ENCODE results near the gene RRAS2. TPM values are rescaled to one million over a fixed set of nuclear protein-coding genes. Genes with fewer than 3 reads are reported as not detected.

The RRAS2 gene
- total and polyA plus RNA-seq, 2 of the 4 experiments (the other 2 are of a cell fraction), result 85.5 to 106 TPM

DNA sequence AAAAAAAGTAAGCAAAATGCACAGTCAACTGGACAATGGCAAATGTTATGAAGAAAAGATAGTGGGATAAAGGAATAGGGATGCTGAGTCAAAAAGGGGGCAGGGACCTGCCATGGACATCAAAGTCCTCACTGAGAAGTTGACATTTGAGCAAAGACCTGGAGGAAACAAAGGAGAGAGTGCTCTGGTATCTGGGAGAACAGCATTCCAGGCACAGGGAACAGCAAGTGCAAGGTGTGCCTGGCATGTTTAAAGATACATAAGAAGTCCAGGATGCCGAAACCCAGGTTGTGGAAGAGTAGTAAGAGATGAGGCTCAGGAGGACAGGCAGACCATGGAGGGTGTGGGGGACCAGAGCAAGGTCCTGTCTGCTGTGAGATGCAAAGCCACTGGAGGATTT is 123.3 kb downstream of the RRAS2 start:
- H2AFZ ChIP-seq (replicated peaks; ENCODE audit: low read length, poor library complexity), result no peak overlapping the region
- dilution Hi-C loops (cut with HindIII; ENCODE audit: low sequenced_read_pairs, unreplicated experiment) (no loop called here), in situ Hi-C loops (cut with MboI; ENCODE audit: low sequenced_read_pairs) (no loop called here), intact Hi-C loops (cut with micrococcal nuclease) (no loop called here)
- no peak overlapping the region for H4K8ac ChIP-seq (ENCODE audit: low read depth in 2 of 2, low read length in 2 of 2)
- no peaks in the 10 kb centered on the region for H3K9me1 ChIP-seq (ENCODE audit: insufficient read depth, low read length)
- no peak overlapping the region for H2AK5ac ChIP-seq (ENCODE audit: low read depth, low read length)
- peaks cover 22% of the 10 kb centered on the region for H3K27me3 ChIP-seq (ENCODE audit: control insufficient read depth, insufficient read depth, low read length)
- TF ChIP-seq FOS (IDR thresholded peaks at IDR 0.05; ENCODE audit: low read depth, low read length) (no peak), MAFK (IDR thresholded peaks at IDR 0.05; ENCODE audit: low read depth, low read length) (no peak), RAD21 (IDR thresholded peaks at IDR 0.05; ENCODE audit: low read length) (no peak), RCOR1 (IDR thresholded peaks at IDR 0.05; ENCODE audit: insufficient replicate concordance, low read length) (no peak), NFE2L2 (IDR thresholded peaks at IDR 0.05; ENCODE audit: low read depth, low read length) (no peak), MAZ (IDR thresholded peaks at IDR 0.05; ENCODE audit: borderline replicate concordance, low read depth, low read length) (no peak), BHLHE40 (IDR thresholded peaks at IDR 0.05; ENCODE audit: low read depth, low read length) (no peak), CHD1 (IDR thresholded peaks at IDR 0.05; ENCODE audit: low read depth, low read length) (no peak), POLR2A (IDR thresholded peaks at IDR 0.05; ENCODE audit: low read depth, low read length) (no peak), RFX5 (IDR thresholded peaks at IDR 0.05; ENCODE audit: low read depth, low read length) (no peak)
- TF ChIP-seq, protein P1, sequence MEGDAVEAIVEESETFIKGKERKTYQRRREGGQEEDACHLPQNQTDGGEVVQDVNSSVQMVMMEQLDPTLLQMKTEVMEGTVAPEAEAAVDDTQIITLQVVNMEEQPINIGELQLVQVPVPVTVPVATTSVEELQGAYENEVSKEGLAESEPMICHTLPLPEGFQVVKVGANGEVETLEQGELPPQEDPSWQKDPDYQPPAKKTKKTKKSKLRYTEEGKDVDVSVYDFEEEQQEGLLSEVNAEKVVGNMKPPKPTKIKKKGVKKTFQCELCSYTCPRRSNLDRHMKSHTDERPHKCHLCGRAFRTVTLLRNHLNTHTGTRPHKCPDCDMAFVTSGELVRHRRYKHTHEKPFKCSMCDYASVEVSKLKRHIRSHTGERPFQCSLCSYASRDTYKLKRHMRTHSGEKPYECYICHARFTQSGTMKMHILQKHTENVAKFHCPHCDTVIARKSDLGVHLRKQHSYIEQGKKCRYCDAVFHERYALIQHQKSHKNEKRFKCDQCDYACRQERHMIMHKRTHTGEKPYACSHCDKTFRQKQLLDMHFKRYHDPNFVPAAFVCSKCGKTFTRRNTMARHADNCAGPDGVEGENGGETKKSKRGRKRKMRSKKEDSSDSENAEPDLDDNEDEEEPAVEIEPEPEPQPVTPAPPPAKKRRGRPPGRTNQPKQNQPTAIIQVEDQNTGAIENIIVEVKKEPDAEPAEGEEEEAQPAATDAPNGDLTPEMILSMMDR (conservative IDR thresholded peaks at IDR 0.05; ENCODE audit: low read depth, low read length), result no peak
- TF ChIP-seq, protein P2, sequence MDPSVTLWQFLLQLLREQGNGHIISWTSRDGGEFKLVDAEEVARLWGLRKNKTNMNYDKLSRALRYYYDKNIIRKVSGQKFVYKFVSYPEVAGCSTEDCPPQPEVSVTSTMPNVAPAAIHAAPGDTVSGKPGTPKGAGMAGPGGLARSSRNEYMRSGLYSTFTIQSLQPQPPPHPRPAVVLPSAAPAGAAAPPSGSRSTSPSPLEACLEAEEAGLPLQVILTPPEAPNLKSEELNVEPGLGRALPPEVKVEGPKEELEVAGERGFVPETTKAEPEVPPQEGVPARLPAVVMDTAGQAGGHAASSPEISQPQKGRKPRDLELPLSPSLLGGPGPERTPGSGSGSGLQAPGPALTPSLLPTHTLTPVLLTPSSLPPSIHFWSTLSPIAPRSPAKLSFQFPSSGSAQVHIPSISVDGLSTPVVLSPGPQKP (IDR thresholded peaks at IDR 0.05; ENCODE audit: borderline replicate concordance, low read depth, low read length), result no peak
- no peak overlapping the region for H2BK5ac ChIP-seq (ENCODE audit: low read depth, low read length, poor library complexity, severe bottlenecking)
- DNase-seq, result no peak
- H3K79me1 ChIP-seq (ENCODE audit: low read depth in 1 of 2, low read length in 2 of 2), result no peaks in the 10 kb centered on the region
- H3K56ac ChIP-seq (ENCODE audit: extremely low read depth, insufficient read depth, low read length), result no peak overlapping the region
- no peak overlapping the region for H4K91ac ChIP-seq (ENCODE audit: insufficient read depth, low read depth, low read length)
- no peak overlapping the region for H3K4me3 ChIP-seq (ENCODE audit: insufficient read depth, low read depth, low read length)
- BruUV-seq (replicated peaks), result no TSS peak
- no peak overlapping the region for H2AK9ac ChIP-seq (replicated peaks; ENCODE audit: low read depth, low read length, poor library complexity)
- WGBS, 2 experiments (ENCODE audit: extremely low coverage in 2 of 2, insufficient read length in 1 of 2), result no CpG with 5 or more reads among the region's 1 CpG
- POLR2A ChIA-PET (ENCODE audit: unreplicated experiment), result no interaction called here
- H4K20me1 ChIP-seq (ENCODE audit: insufficient read depth, low read length), result no peaks in the 10 kb centered on the region
- H2BK20ac ChIP-seq (ENCODE audit: low read depth, low read length), result no peak overlapping the region
- no peaks in the 10 kb centered on the region for H3K9me3 ChIP-seq (ENCODE audit: control insufficient read depth, insufficient read depth, low read length)
- ATAC-seq (ENCODE audit: low read depth), result no peak
- CTCF ChIA-PET, result no interaction called here
- no peak overlapping the region for H3K4ac ChIP-seq (ENCODE audit: low read depth, low read length)
- H2BK120ac ChIP-seq (ENCODE audit: low read depth, low read length), result no peak overlapping the region
- no peak overlapping the region for H3K9ac ChIP-seq (ENCODE audit: low read depth, low read length)
- no peaks in the 10 kb centered on the region for H3K36me3 ChIP-seq (ENCODE audit: control insufficient read depth, insufficient read depth, low read length)
- H3K23ac ChIP-seq (ENCODE audit: low read depth, low read length), result no peak overlapping the region
- H3K4me2 ChIP-seq (ENCODE audit: low read depth, low read length), result no peak overlapping the region
- no peak overlapping the region for H3K14ac ChIP-seq (replicated peaks; ENCODE audit: low read depth, low read length)
- H3K4me1 ChIP-seq (ENCODE audit: control insufficient read depth, insufficient read depth, low read length), result no peaks in the 10 kb centered on the region
- no peak overlapping the region for H4K5ac ChIP-seq (ENCODE audit: low read depth, low read length)
- no peak overlapping the region for H3K18ac ChIP-seq (ENCODE audit: low read depth, low read length)
- H3K27ac ChIP-seq (ENCODE audit: insufficient read depth, low read length), result no peak overlapping the region
- no peak overlapping the region for H2BK15ac ChIP-seq (ENCODE audit: low read depth, low read length)
